Stimulated activated CD4-positive, alpha-beta T cell treated with anti-CD3 and anti-CD28 coated beads, Interleukin-2, amount 100 ng/mL, for 4 hours (primary cell): ENCODE measurements around the gene CENPB.

Experiments used
- DNase-seq: peaks from one replicate; pipeline ENCODE4 v3.0.0-alpha.2; 2020; ENCODE audit warnings: low read depth

Gene CENPB

DNA sequence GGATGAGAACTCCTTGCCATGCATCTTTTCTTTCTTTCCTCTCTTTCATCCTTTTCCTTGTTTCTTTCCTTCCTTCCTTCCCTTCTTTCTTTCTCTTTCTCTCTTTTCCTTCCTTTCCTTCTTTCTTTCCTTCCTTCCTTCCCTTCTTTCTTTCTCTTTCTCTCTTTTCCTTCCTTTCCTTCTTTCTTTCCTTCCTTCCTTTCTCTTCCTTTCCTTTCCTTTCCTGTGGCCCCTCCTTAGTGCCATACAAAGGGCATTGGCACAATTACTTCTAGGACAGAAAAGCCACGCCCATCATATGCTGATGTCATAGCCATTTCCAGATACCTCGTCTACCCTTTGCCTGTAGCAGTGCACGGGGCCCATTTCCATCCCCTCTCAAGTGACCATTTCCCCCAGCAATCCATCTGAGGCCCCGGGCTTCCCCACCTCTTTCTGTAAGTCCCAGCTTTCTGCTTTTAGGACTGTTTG, 2.2 kb upstream of the CENPB start:
- DNase-seq, result no peak

DNA sequence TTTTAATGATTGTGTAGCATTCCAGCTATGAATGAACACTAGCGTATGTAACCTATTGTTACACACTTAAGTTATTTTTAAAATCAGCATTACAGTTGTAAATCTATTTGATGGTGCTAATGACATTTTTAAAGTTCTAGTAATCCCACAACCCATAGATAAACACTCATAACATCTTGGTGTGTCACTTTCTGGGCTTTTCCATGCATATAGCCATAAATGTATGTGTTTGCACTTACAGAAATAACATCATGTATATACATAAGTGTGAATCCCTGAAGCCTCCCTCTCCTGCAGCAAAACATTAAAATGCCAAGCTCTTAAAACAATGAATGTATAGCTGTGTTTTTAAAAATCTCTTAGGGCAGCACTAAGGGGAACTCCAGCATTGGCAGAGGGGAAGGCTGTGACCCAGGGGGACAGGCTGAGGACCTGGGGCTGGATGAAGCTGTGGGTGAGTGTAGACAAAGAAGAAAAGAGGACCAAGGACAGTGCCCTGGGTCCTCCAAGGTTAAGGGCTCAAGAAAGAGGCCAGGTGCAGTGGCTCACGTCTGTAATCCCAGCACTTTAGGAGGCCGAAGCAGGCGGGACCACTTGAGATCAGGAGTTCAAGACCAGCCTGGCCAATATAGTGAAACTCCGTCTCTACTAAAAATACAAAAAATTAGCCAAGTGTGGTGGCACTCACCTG, 929 bp upstream of the CENPB start:
- DNase-seq, result no peak

DNA sequence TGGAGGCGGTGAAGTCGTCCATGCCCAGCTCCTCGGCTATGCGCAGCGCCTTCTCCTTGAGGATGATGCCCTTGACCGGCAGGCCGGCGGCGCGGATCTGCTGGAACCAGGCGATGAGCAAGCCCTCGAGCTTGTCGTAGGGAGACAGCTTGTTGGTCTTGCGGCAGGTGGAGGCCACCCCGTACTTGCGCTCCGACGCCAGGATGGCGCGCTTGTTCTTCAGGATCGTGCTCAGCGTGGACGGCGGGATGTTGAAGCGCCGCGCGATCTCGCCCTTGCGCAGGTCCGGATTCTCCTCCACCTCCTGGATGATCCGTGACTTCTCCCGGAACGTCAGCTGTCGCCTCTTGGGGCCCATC, 435 bp downstream of the CENPB start:
- no peak for DNase-seq

DNA sequence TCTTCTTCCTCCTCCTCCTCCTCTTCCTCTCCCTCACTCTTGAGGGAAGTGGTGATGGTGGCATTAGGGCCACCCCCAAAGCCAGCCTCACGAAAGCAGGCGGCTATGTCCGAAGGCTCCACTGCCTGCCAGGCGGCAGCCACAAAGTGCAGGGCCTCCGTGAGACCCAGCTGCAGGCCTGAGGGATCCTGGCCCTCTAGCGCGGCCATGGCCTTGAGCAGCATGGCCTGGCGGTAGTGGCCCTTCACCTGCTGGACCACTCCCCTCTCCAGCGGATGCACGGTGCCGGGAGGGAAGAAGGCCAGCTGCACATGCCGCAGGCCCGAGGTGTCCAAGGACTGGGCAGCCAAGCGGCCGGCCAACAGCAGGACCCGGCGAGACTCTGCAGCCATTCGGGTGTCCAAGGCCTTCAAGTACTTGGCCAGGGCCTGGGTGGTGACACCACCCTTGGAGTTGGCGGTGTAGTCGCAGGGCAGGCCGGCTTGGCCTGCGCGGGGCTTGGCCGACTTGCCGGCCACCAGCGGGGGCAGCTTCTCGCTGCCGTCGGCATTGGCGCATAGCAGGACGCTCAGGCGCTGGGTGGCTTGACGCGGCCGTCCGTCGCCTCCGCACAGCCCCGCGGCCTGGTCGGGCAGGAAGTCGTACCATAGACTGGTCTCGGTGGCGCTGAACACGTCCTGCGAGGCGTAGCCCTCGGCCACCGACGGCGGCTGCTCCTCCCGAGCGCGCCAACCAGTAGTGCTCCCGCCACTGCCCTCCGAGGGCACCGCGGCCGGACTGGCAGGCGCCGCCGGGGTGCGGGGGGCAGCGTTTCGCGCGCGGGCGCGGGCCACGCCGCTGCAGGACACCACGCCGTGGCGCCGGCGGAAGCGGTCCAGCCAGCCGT, 1.1 kb downstream of the CENPB start:
- DNase-seq, result no peak

DNA sequence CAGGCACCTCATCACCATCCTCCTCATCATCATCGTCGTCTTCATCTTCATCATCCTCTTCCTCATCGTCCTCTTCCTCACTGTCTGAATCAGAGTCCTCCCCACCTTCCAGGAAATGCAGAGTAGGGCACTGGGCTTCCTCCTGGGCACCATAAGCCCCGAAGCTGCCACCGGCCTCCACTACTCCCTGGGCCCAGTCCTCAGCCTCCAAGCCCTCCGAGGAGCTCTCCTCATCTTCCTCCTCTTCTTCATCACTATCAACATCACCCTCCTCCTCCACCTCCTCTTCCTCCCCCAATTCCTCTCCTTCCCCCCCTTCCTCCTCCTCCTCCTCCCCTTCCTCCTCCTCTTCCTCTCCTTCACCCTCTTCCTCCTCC, 1.7 kb downstream of the CENPB start:
- no peak for DNase-seq

DNA sequence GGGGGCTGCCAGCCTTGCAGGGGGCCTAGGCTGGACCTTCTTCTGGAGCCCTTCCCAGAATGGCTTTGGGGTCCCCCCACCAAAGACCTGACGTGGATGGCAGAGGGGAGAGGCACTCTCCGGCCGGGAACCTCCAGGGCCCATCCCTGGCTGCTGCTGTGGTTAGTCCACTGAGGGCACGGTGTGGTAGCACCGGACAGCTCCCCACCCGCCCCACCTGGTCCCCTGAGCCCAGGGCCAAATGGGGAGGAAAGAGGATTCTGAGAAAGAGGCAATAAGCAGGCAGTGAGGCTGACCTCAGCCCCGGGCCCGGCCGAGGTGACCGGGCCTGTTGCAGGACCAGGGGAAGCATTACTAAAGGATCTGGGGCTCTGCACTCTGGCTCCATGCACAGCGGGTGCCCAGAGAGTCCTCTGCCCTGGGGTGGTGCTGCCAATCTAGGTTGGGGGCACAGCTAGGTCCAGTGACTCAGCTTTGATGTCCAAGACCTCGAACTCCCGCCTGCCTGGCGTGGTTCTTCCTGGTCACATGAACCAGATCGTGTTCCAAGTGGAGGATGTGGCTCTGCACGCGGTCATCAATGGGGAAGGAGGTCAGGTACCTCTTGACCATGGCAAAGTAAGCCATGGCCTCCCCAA, 2.2 kb downstream of the CENPB start:
- DNase-seq, result no peak

DNA sequence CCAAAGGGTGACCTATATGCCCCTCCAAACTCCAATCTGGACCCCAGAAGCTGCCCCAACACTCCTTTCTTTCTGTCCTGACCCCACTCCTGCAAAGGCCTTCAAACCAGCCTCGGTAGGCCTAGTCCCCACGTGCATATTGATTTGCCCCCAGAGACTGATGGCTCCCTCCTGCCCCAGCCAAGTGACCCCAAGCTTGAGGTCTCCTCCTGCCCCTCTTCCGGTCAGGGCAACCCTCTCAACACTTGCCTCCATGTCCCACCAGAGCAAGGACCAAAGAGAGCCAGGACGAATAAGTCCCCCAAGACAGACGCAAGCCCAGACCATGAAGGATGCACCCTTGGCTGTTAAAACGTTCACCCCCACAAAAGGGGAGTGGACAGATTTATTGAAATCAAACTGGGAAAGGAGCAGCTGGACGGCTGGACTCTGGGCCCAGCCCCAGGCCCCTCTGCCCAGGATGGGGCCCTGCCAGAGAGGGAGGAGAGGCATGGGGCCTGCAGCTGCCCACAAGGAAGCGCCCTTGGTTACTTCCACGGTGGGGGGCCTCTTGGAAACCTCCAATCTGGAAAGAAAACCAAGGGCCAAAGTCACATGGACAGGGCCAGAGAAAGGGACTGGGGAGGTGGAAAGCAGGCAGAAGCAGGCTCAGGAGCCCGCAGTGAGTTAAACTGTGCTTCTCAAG, 2.9 kb downstream of the CENPB start:
- no peak for DNase-seq

DNA sequence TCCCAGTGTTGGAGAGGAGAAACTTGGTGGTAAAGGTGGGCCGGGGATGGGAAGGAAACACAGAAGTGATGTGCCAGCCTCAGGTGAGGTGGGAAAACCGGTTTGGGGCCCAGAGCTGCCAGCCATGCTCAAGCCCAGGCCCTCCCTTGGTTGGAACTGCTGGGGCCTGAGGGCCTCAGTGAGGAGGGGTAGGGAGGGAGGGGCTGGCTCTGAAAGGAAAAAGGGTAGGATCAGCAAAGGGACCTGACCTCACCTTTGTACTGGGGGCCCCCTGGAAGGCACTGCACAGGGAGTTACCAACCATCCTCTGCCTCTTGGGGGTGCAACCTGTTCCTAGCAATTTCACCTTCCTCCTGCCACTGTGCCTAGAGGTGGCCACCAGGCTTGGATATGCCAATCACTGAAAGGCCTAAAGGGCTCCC, 3.5 kb downstream of the CENPB start:
- DNase-seq, result no peak

DNA sequence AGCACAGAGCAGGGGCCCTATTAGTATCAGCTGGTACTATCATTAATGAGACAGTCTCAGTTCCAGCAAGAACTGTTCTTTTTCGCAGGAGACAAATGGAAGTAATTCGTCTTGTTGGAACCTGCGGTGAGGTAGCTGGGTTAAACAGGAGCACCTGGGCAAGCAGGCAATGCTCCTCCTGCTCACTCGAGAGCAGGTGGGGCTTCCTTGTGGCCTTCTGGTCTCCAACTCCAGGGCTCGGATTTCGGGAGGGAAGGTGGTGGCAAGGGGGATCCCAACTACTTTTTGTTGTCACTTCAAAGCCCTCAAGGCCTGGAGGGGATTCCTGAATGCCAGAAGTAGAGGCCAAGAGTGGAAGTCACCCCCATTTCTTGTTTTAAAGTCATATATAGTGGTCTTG, 3.9 kb downstream of the CENPB start:
- no peak for DNase-seq

DNA sequence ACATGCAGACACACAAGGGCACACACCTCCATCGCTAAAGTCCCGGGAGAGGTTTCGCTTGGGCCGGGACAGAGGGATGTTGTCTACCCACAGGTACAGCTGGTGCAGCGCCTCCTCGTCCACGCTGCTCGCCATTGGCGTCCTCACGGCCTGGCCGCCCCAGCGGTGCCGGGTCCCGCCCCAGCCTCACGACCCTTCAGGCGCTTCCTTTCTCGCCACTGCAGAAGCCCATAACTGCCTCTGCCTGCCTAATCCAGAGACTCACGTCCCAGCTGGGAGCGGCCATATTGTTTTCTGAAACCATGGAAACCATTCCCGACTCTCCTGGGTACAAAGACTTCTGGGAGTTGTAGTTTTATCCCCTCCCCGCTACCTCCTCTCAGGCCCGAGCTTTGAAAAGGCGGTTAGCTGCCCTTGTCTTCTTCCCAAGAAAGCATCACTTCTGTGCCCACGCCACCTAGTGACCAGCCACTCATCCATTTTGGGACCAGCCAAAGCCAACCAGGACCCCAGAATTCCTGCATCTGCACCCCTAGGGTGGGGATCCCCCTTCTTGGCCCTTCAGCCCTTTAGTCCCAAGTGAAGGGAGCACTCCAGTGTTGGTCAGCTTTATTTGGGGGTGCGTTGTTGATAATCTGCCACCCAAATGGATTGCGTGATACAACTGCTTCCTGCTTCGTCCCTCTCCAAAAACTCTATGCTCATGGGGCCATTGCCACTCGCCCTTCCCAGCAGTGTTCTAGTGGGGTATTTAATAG, 5.2 kb downstream of the CENPB start, which contains the start of gene SPEF1:
Gene SPEF1 (minus strand): TSS at position 296 of the 758 bp plus-strand sequence. CDS start 161 bp downstream, at position 135.
- no peak for DNase-seq

DNA sequence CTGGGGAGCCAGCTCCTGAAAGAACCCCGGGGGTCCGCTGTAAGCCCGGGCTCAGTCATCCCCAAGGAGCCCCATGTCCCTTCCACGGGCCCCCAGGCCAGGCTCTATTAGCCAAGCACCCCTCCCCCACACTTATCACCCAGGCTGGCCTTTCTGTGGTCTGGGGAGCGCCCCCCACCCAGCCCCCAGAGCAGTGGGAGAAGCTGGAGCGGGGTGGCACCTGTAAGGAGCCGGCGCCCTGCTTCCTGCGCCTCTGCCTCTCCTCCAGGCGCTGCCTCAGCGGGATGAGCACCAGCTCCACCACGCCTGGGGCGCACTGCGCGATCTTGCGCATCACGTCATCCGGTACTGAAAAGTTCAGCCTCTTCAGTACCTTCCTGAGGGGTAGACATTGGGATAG, 7.6 kb downstream of the CENPB start:
- DNase-seq, result no peak

DNA sequence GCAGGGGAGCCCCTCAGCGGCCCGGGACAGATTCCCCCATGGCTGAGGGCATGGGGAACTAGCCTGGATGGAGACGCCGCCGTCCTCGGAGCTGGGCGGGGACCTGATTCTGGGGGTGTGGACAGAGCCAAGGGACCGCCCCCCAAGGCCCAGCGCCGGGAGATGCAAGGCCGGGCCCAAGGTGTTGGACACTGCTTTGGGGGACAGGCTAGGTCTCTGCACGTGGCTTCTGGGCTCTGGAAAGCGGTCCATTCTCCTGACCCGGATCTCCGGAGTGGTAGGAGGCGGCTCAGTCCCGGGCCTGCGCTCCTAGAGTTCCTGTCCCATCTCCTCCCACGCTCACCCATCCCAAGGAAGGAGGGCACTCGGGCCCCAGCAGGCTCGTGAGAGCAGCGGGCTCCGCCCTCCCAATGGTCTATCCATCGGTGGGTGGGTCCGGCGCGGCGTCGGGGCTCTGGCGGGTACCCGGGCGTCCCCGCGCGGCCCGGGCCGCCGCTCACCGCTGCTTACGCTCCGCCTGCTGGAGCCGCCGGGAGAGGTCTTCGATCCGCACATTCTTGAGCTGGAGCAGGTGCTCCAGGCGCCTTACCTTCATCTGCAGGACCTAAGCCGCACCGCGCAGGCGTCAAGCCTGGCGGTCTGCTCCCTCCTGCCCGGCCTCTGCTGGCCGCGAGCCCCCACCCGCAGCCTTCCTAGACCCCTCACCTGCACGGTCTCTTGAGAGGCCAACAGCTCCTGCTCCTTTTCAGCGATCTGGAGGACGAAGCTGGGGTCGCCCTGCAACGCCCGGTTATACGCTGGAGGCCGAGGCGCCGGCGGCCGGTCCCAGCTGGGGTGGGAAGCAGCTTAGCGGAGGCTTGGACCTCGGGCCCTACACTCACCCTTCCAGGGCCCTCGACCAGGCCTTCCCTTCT, 8.6 kb downstream of the CENPB start:
- DNase-seq, result no peak

DNA sequence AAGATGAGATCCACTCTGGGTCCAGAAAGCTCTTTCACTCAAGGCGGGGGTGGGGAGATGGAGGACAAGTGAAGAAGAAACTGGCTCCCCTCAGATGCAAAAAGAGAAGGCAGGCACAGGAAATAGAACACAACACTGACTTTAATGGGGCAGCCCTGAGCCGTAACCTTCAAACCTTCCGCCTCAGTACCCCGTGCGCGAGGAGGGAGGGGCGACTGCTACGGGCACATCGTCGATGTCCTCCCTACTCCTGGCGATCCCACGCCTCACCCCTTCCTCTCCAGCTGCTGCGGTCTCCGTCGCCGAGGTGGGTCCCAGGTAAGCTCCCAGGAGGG, 9.2 kb downstream of the CENPB start:
- DNase-seq, result no peak

DNA sequence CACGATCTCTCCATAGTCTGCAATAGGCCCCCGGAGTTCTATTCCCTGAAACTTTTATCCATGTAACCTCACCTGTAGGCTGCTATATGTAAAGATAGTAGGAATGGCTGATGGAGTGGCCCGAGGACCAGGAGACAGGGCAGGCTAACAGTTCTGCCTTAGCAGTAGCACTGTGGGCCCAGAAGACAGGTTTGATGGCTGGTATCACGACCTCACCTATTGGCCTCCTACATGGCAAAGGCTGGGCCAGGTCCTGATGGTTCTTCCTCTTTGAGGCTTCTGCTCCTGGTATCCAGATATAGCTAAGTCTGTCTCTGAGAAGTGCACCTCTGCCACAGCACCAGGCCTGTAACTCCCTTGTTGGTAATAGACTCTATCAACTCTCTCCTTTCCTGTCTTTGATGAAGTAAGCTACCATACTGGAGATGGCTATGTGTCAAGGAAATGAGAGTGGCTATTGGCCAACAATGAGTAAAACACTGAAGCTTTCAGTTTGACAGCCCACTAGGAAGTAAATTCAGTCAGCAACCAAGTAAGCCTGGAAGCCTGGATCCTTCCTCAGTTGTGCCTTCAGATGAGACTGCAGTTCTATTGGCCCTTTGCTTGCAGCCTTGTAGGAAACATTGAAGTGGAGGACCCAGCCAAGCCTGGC, 11.0 kb downstream of the CENPB start:
- DNase-seq, result no peak

DNA sequence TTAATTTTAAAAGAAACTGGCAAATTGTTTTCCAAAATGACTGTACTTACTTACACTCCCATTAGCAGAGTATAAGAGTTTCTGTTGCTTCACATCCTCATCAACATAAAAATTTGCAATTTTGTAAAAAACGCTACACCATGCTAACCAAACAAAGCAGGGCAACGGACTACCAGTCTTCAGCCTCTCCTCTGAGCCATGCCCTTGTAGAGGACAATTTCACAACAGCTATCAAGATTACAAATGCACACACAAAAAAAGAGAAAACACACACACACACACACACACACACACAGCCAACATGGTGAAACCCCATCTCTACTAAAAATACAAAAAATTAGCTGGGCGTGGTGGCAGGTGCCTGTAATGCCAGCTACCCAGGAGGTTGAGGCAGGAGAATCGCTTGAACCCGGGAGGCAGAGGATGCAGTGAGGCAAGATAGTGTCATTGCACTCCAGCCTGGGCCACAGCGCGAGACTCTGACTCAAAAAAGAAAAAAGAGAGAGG, 14.9 kb downstream of the CENPB start:
- no peak for DNase-seq

DNA sequence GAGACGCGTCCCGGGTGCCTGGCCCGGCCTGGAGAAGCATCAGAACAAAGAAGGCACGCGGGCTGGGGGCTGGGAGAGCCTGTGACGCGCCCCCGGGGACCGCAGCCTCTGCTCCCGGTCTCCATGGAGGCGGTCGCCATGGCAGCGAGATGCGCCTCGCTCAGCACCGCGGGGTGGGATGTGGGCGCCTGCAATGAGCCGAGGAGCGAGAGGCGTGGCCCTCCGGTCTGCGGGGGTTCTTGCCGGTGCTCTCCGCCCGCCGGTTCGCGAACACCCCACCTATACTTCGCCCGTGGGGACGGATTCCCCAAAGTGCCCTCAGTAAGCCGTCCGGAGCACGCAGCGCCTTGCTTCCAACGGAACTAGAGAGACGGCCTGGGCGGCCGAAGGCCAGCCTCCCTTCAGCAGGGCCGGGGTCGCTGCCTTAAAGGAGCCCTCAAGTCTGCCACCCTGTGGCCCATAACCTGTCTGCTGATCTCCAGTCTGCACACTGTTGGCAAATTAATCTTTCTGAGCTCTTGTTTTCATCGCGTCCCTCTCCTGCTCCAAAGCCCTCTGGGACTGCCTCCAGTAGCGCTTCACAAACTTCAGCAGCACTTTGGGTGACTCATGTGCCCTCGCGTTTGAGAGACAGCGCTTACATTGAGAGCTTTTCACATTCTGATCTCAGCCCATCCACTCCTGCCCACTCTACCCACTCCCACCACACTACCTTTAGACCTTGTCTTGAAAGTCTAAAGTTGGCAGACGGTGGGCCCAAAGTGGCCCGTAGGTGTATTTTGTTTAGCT, 18.0 kb downstream of the CENPB start:
- DNase-seq, result peak; percentile 80

DNA sequence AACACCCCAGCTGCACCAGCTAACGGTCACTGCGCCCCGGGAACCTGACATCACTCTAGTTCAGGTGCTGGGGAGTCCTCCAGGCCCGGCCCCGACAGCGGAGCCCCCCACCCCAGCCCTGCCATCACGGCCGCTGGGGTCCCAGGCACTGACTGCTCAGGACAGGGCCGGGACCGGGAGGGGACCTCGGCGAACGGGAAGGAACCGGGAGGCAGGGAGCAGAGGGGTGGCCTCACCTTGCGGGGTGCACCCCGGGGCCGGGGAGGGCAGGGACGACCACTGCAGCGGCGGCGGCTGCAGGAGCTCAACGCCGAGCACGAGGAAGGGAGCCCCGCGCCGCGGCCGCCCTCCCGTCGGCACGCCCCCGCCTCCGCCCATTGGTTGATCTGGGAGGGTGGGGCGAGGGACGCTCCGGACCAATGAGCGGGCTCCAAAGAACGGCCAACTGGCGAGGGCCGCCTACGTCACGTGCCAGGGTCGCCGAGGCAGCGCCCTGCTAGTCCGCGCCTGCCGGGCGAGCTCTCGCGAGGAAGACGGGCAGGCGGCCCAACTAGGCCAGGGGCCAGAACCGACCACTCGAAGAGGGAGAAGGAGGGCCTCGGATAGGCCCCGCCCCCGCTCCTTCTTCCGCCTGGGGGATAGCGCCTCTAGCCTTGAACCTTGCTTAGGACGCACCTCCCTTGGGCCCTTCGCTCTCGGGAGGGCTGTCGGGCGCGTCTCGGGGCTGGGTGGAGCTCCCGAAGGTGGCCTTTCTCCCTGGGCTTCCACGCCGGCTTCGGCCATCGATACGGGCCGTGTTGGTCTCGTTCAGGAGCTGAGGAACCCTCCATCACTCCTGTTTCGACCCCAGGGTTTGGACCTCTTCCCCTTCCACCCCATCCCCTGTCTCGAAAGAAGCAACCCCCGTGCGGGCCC, 18.9 kb downstream of the CENPB start, which contains the start of gene ADISSP:
Gene ADISSP (minus strand): TSS at position 327 of the 915 bp plus-strand sequence. CDS start 7,653 bp downstream, outside the sequence.
- DNase-seq, result peak; percentile 96

DNA sequence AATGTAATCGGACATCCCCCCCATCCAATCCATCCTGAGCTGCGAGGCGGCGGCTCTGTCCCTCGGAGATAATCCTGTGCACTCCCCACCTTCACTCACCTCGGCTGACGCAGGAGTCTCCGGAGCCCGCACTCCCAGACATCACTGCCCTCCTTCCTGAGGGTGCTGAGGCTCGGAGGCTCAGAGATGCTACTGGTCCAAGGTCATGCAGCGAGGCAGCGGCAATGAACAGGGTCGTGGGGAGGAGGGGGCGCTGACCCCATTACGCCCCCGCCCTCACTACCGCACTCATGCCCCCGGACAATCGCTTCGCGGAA, 19.5 kb downstream of the CENPB start:
- no peak for DNase-seq
